Testis (tissue), 2 donors: ENCODE data around the gene TEAD3.
"Not testable (repeated sequence)": the region's sequence is repeated elsewhere in the genome, so short reads cannot be mapped to it uniquely, and the experiment has no call there.

Source experiments
- CTCF ChIP-seq, 3 experiments: fragments of 450-650 bp in 2 of 3; fragments of 200-600 bp in 1 of 3; sonication (generic) in 1 of 3; IDR thresholded peaks; one replicate each; pipeline ENCODE4 v1.5.1; 2016 to 2019; ENCODE audit warnings: antibody characterized with exemption in 3 of 3, mild to moderate bottlenecking in 2 of 3, moderate library complexity in 1 of 3
- POLR2A ChIP-seq: fragments of 450-650 bp; IDR thresholded peaks from one replicate; pipeline ENCODE4 v1.6.1; 2017; ENCODE audit warnings: antibody characterized with exemption, mild to moderate bottlenecking, moderate library complexity

GRCh38 chr6:35432702-35433101, 64.2 kb downstream of the TEAD3 start:
- not testable (repeated sequence) for TF ChIP-seq CTCF (IDR thresholded peaks at IDR 0.05); POLR2A
